Mesenchymal stem cell (in vitro differentiated cells and primary cell): ENCODE measurements around the gene R3HDM1.

Source experiments
- DNase-seq: peaks from one replicate; pipeline ENCODE4 v3.0.0-alpha.2; 2013
- H2AFZ ChIP-seq: one replicate; pipeline ENCODE4 v1.6.1; 2013; ENCODE audit warnings: low read depth, mild to moderate bottlenecking, control low read depth, inconsistent platforms, low read length, moderate library complexity
- H2AK5ac ChIP-seq: 2 replicates; pipeline ENCODE4 v1.6.1; 2013; ENCODE audit warnings: low read length, moderate library complexity, mild to moderate bottlenecking, inconsistent platforms; ENCODE audit not compliant: severe bottlenecking
- H2BK120ac ChIP-seq: one replicate; pipeline ENCODE4 v1.6.1; 2013; ENCODE audit warnings: low read depth, mild to moderate bottlenecking, inconsistent platforms, low read length, moderate library complexity
- H2BK12ac ChIP-seq, 2 experiments: one replicate each; pipeline ENCODE4 v1.6.1; 2013; ENCODE audit warnings: inconsistent platforms in 2 of 2, low read length in 2 of 2, mild to moderate bottlenecking in 2 of 2, moderate library complexity in 2 of 2, control low read depth in 1 of 2
- H2BK15ac ChIP-seq: one replicate; pipeline ENCODE4 v1.6.1; 2013; ENCODE audit warnings: mild to moderate bottlenecking, low read depth, inconsistent platforms; ENCODE audit not compliant: poor library complexity, severe bottlenecking
- H2BK5ac ChIP-seq: 2 replicates; pipeline ENCODE4 v1.6.1; 2013; ENCODE audit warnings: low read depth, mild to moderate bottlenecking, low read length, control low read depth, inconsistent platforms; ENCODE audit not compliant: poor library complexity, severe bottlenecking
- H3K14ac ChIP-seq, 2 experiments: one replicate each; pipeline ENCODE4 v1.6.1; 2013; ENCODE audit warnings: inconsistent platforms in 2 of 2, low read length in 2 of 2, control low read depth in 1 of 2, mild to moderate bottlenecking in 1 of 2, moderate library complexity in 1 of 2
- H3K18ac ChIP-seq, 2 experiments: one replicate each; pipeline ENCODE4 v1.6.1; 2013; ENCODE audit warnings: inconsistent platforms in 2 of 2, low read length in 2 of 2, control low read depth in 1 of 2, low read depth in 1 of 2, mild to moderate bottlenecking in 1 of 2
- H3K23ac ChIP-seq, 2 experiments: one replicate each; pipeline ENCODE4 v1.6.1; 2013; ENCODE audit warnings: inconsistent platforms in 2 of 2, low read length in 2 of 2, mild to moderate bottlenecking in 2 of 2, moderate library complexity in 2 of 2, control low read depth in 1 of 2
- H3K27ac ChIP-seq: 2 replicates; pipeline ENCODE4 v1.5.1; 2013; ENCODE audit warnings: mild to moderate bottlenecking, moderate library complexity, low read length, control low read depth, inconsistent platforms; ENCODE audit not compliant: poor library complexity, severe bottlenecking
- H3K27me3 ChIP-seq, 2 experiments: 2 replicates each; pipeline versions ENCODE4 v1.6.1 to v1.7.0; 2013; ENCODE audit warnings: low read length in 2 of 2, mild to moderate bottlenecking in 2 of 2, moderate library complexity in 2 of 2, control low read depth in 1 of 2, inconsistent platforms in 1 of 2; ENCODE audit not compliant: control insufficient read depth in 1 of 2, insufficient read depth in 1 of 2
- H3K36me3 ChIP-seq, 2 experiments: 2 replicates each; pipeline versions ENCODE4 v1.6.1 to v1.7.0; 2013; ENCODE audit warnings: low read length in 2 of 2, control low read depth in 1 of 2, inconsistent platforms in 1 of 2, low read depth in 1 of 2, mild to moderate bottlenecking in 1 of 2; ENCODE audit not compliant: insufficient read depth in 2 of 2, control insufficient read depth in 1 of 2
- H3K4ac ChIP-seq, 2 experiments: one replicate each; pipeline ENCODE4 v1.6.1; 2013; ENCODE audit warnings: inconsistent platforms in 2 of 2, low read length in 2 of 2, mild to moderate bottlenecking in 2 of 2, moderate library complexity in 2 of 2, control low read depth in 1 of 2, low read depth in 1 of 2
- H3K4me1 ChIP-seq: 2 replicates; pipeline ENCODE4 v1.6.1; 2013; ENCODE audit warnings: low read depth, low read length, control low read depth; ENCODE audit not compliant: control insufficient read depth, insufficient read depth
- H3K4me2 ChIP-seq: 2 replicates; pipeline ENCODE4 v1.6.1; 2013; ENCODE audit warnings: low read length, mild to moderate bottlenecking, inconsistent platforms; ENCODE audit not compliant: poor library complexity, severe bottlenecking
- H3K4me3 ChIP-seq, 2 experiments: 2 replicates each; pipeline versions ENCODE4 v1.5.1 to v1.7.0; 2013; ENCODE audit warnings: low read length in 2 of 2, mild to moderate bottlenecking in 2 of 2, control low read depth in 1 of 2, low read depth in 1 of 2; ENCODE audit not compliant: insufficient read depth in 1 of 2
- H3K79me1 ChIP-seq: replicated peaks from 2 replicates; pipeline ENCODE4 v1.6.1; 2013; ENCODE audit warnings: mild to moderate bottlenecking, control low read depth, low read length, inconsistent platforms; ENCODE audit not compliant: poor library complexity, severe bottlenecking
- H3K9ac ChIP-seq: 2 replicates; pipeline ENCODE4 v1.7.0; 2013; ENCODE audit warnings: mild to moderate bottlenecking, low read length, moderate library complexity
- H3K9me3 ChIP-seq: 2 replicates; pipeline ENCODE4 v1.7.0; 2013; ENCODE audit warnings: mild to moderate bottlenecking, low read length; ENCODE audit not compliant: control insufficient read depth
- H4K8ac ChIP-seq: one replicate; pipeline ENCODE4 v1.6.1; 2013; ENCODE audit warnings: inconsistent platforms, mild to moderate bottlenecking, low read length, moderate library complexity
- H4K91ac ChIP-seq: one replicate; pipeline ENCODE4 v1.6.1; 2013; ENCODE audit warnings: mild to moderate bottlenecking, low read length, inconsistent platforms
- WGBS: methylation state at CpG from one replicate; pipeline ENCODE4 v1.1.7; 2013; ENCODE audit warnings: mixed read lengths; 5-methylcytosine and 5-hydroxymethylcytosine counted together

Gene R3HDM1

GRCh38 chr2:135512099-135512498, 19.2 kb upstream of the R3HDM1 start:
- H3K4ac ChIP-seq: no peak overlapping the region
- H3K36me3 ChIP-seq: no peaks in the 10 kb centered on the region
- H3K4me1 ChIP-seq: no peaks in the 10 kb centered on the region
- H3K9ac ChIP-seq: no peak overlapping the region
- no peak overlapping the region for H3K14ac ChIP-seq
- no peak overlapping the region for H3K23ac ChIP-seq
- no peak overlapping the region for H2BK15ac ChIP-seq
- peaks cover 15% of the 10 kb centered on the region for H3K79me1 ChIP-seq
- DNase-seq: no peak
- H3K4me2 ChIP-seq: no peak overlapping the region
- no peak overlapping the region for H3K27ac ChIP-seq
- no peak overlapping the region for H4K91ac ChIP-seq
- 100% methylated on average over 1 of the region's 2 CpGs for WGBS
- H3K9me3 ChIP-seq: peaks cover 6% of the 10 kb centered on the region
- H2BK120ac ChIP-seq: no peak overlapping the region
- H2AK5ac ChIP-seq: no peak overlapping the region
- H2BK12ac ChIP-seq: no peak overlapping the region
- no peaks in the 10 kb centered on the region for H3K27me3 ChIP-seq
- no peak overlapping the region for H4K8ac ChIP-seq
- H2BK5ac ChIP-seq: no peak overlapping the region
- H3K18ac ChIP-seq: no peak overlapping the region
- no peak overlapping the region for H2AFZ ChIP-seq
- H3K4me3 ChIP-seq: no peak overlapping the region

GRCh38 chr2:135525786-135526185, 5.5 kb upstream of the R3HDM1 start:
- no peak overlapping the region for H3K4ac ChIP-seq
- no peak overlapping the region for H2BK12ac ChIP-seq
- WGBS: no CpG with 5 or more reads among the region's 1 CpG
- H2AK5ac ChIP-seq: no peak overlapping the region
- no peak overlapping the region for H2BK5ac ChIP-seq
- H4K8ac ChIP-seq: no peak overlapping the region
- H3K4me2 ChIP-seq: no peak overlapping the region
- H2BK120ac ChIP-seq: no peak overlapping the region
- no peak overlapping the region for H4K91ac ChIP-seq
- H3K79me1 ChIP-seq: peaks cover 16% of the 10 kb centered on the region
- no peak overlapping the region for H2BK15ac ChIP-seq
- no peak overlapping the region for H3K18ac ChIP-seq
- no peak overlapping the region for H3K27ac ChIP-seq
- no peak for DNase-seq
- H3K23ac ChIP-seq: no peak overlapping the region
- no peak overlapping the region for H3K9ac ChIP-seq
- H3K4me3 ChIP-seq: no peak overlapping the region
- H3K4me1 ChIP-seq: peaks cover 8% of the 10 kb centered on the region
- H3K27me3 ChIP-seq: no peaks in the 10 kb centered on the region
- no peak overlapping the region for H2AFZ ChIP-seq
- no peak overlapping the region for H3K14ac ChIP-seq
- no peaks in the 10 kb centered on the region for H3K9me3 ChIP-seq
- no peaks in the 10 kb centered on the region for H3K36me3 ChIP-seq

GRCh38 chr2:135528006-135528405, 3.3 kb upstream of the R3HDM1 start:
- Histone ChIP-seq H2AFZ (no peak overlapping the region), H2BK120ac (no peak overlapping the region), H3K4me2 (no peak overlapping the region), H3K4me1 (peaks cover 5% of the 10 kb centered on the region), H4K91ac (no peak overlapping the region), H3K27me3 (no peaks in the 10 kb centered on the region), H2BK12ac (no peak overlapping the region), H3K9ac (no peak overlapping the region), H4K8ac (no peak overlapping the region), H3K14ac (no peak overlapping the region), H3K36me3 (no peaks in the 10 kb centered on the region), H3K4me3 (no peak overlapping the region), H3K18ac (no peak overlapping the region), H3K79me1 (peaks cover 12% of the 10 kb centered on the region), H2BK15ac (no peak overlapping the region), H2AK5ac (no peak overlapping the region), H3K9me3 (no peaks in the 10 kb centered on the region), H2BK5ac (no peak overlapping the region), H3K4ac (no peak overlapping the region), H3K23ac (no peak overlapping the region), H3K27ac (no peak overlapping the region)
- 97% methylated on average over 2 of the region's 3 CpGs for WGBS
- DNase-seq: no peak

- H2AK5ac ChIP-seq: no peak within 1 kb of the TSS
- peak within 1 kb of the TSS; percentile 86 to 91 for H3K4me3 ChIP-seq
- peak within 1 kb of the TSS; percentile 83 to 88 for H3K4ac ChIP-seq
- peak within 1 kb of the TSS; percentile 87 to 89 for H3K18ac ChIP-seq
- H3K27ac ChIP-seq: peak within 1 kb of the TSS; percentile 96
- H3K4me1 ChIP-seq: peaks cover 6% of the 10 kb centered on the region
- no peaks in the 10 kb centered on the region for H3K27me3 ChIP-seq
- H2AFZ ChIP-seq: peak within 1 kb of the TSS; percentile 75
- H2BK5ac ChIP-seq: peak within 1 kb of the TSS; percentile 69
- H2BK15ac ChIP-seq: peak within 1 kb of the TSS; percentile 86
- H3K79me1 ChIP-seq: peaks cover 8% of the 10 kb centered on the region
- peak within 1 kb of the TSS; percentile 7 for H2BK120ac ChIP-seq
- H4K91ac ChIP-seq: peak within 1 kb of the TSS; percentile 62
- peak within 1 kb of the TSS; percentile 79 for H4K8ac ChIP-seq
- H3K4me2 ChIP-seq: peak within 1 kb of the TSS; percentile 92
- H3K36me3 ChIP-seq: no peaks in the 10 kb centered on the region
- peak within 1 kb of the TSS; percentile 90 for H3K9ac ChIP-seq
- peak within 1 kb of the TSS in 1 of 2 experiments; percentile 61 for H3K14ac ChIP-seq
- H2BK12ac ChIP-seq: peak within 1 kb of the TSS in 1 of 2 experiments; percentile 26
- no peaks in the 10 kb centered on the region for H3K9me3 ChIP-seq
- peak within 1 kb of the TSS; percentile 21 to 86 for H3K23ac ChIP-seq
- peak; percentile 99 for DNase-seq
- WGBS: 1% methylated on average over 37 of the region's 46 CpGs
Observed at GRCh38 chr2:135530313-135531230, 712 bp upstream of the R3HDM1 start, which contains the start of gene ZRANB3. Gene ZRANB3, minus strand, starts transcription at chr2:135531218.
